GM18505 (cell line): ENCODE results near the gene TFB1M.
"Not testable (repeated sequence)": the region's sequence is repeated elsewhere in the genome, so short reads cannot be mapped to it uniquely, and the experiment has no call there.

Experiments used
- ATAC-seq: cut with Tn5 transposase; IDR thresholded peaks from one replicate; pipeline ENCODE4 v1.9.1; 2021; ENCODE audit not compliant: unreplicated experiment
- POLR2A ChIP-seq: IDR thresholded peaks from 4 replicates; pipeline ENCODE4 v1.6.1; 2011; ENCODE audit warnings: borderline replicate concordance; ENCODE audit not compliant: insufficient read depth, insufficient read length; ENCODE audit errors: extremely low read depth

The TFB1M gene

GRCh38 chr6:155314092-155314772 is at the start of gene TFB1M:
TSS of gene TFB1M (minus strand) at chr6:155314484. CDS start at chr6:155314428, 56 bp downstream.
- ATAC-seq, result peak; percentile 97
- peak; percentile 82 for TF ChIP-seq POLR2A

GRCh38 chr6:155364021-155364420 is 49.7 kb upstream of the TFB1M start:
- ATAC-seq, result not testable (repeated sequence)

- ATAC-seq, result not testable (repeated sequence)
Measured at GRCh38 chr6:155362968-155363632, 48.8 kb upstream of the TFB1M start.

GRCh38 chr6:155354167-155354566 is 39.9 kb upstream of the TFB1M start:
- TF ChIP-seq POLR2A, result no peak
- no peak for ATAC-seq

GRCh38 chr6:155352811-155353210 is 38.5 kb upstream of the TFB1M start:
- no peak for TF ChIP-seq POLR2A
- no peak for ATAC-seq

- no peak for ATAC-seq
- no peak for TF ChIP-seq POLR2A
Measured at GRCh38 chr6:155352130-155352420, 37.8 kb upstream of the TFB1M start.

GRCh38 chr6:155351273-155352129 is 37.2 kb upstream of the TFB1M start:
- ATAC-seq, result peak; percentile 95
- no peak for TF ChIP-seq POLR2A

GRCh38 chr6:155349956-155350355 is 35.7 kb upstream of the TFB1M start:
- ATAC-seq, result no peak
- no peak for TF ChIP-seq POLR2A

- no peak for ATAC-seq
- no peak for TF ChIP-seq POLR2A
Measured at GRCh38 chr6:155349129-155349528, 34.8 kb upstream of the TFB1M start.

GRCh38 chr6:155347800-155348199 is 33.5 kb upstream of the TFB1M start:
- ATAC-seq, result no peak
- no peak for TF ChIP-seq POLR2A

- TF ChIP-seq POLR2A, result no peak
- no peak for ATAC-seq
Measured at GRCh38 chr6:155346957-155347356, 32.7 kb upstream of the TFB1M start.

- no peak for ATAC-seq
- TF ChIP-seq POLR2A, result no peak
Measured at GRCh38 chr6:155344341-155345006, 30.2 kb upstream of the TFB1M start.

- TF ChIP-seq POLR2A, result no peak
- ATAC-seq, result peak; percentile 62
Measured at GRCh38 chr6:155341130-155341828, 27.0 kb upstream of the TFB1M start.
